GM18868 (cell line): ENCODE data around the gene APOO.

ENCODE experiments used
- ATAC-seq: cut with Tn5 transposase; IDR thresholded peaks from one replicate; pipeline ENCODE4 v1.9.1; 2021; ENCODE audit warnings: mild to moderate bottlenecking, moderate library complexity; ENCODE audit not compliant: unreplicated experiment

Gene APOO

DNA sequence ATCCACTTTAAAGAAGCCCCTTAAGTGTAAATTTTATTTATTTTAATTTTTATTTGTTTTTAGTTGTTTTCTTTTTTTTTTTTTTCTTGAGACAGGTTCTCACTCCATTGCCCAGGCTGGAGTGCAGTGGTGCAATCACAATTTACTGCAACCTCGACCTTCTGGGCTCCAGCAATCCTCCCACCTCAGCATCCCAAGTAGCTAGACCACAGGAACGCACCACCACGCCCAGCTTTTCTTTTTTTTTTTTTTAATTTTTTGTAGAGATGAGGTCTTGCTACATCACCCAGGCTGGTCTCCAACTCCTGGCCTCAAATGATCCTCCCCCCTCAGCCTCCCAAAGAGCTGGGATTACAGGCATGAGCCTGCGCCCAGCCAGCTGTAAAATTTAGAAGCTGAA lies 118.8 kb downstream of the APOO start:
- ATAC-seq = no peak

DNA sequence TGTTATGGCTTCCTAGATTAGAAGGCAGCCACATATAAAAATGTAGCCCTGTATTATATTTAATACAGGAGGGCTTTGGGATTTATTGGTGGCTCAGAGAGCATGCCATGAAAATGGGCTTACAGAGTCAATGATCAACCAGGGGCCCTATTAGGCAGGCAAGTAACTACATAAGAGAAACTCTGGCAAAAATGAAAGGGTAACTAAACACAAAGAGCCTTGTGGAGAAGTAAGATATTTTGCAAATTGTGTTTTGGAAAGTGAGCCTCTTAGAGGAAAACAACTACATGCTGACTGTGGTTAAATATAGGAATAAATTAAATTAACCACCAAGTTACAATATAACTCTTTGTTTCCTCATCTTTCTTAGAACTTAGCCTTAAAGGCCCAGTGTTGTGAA lies 119.2 kb downstream of the APOO start:
- no peak for ATAC-seq

GRCh38 chrX:23787745-23788118 lies 120.0 kb downstream of the APOO start:
- no peak for ATAC-seq

GRCh38 chrX:23786268-23786815 lies 121.4 kb downstream of the APOO start:
- ATAC-seq = no peak

GRCh38 chrX:23785580-23785979 lies 122.2 kb downstream of the APOO start:
- ATAC-seq = no peak

DNA sequence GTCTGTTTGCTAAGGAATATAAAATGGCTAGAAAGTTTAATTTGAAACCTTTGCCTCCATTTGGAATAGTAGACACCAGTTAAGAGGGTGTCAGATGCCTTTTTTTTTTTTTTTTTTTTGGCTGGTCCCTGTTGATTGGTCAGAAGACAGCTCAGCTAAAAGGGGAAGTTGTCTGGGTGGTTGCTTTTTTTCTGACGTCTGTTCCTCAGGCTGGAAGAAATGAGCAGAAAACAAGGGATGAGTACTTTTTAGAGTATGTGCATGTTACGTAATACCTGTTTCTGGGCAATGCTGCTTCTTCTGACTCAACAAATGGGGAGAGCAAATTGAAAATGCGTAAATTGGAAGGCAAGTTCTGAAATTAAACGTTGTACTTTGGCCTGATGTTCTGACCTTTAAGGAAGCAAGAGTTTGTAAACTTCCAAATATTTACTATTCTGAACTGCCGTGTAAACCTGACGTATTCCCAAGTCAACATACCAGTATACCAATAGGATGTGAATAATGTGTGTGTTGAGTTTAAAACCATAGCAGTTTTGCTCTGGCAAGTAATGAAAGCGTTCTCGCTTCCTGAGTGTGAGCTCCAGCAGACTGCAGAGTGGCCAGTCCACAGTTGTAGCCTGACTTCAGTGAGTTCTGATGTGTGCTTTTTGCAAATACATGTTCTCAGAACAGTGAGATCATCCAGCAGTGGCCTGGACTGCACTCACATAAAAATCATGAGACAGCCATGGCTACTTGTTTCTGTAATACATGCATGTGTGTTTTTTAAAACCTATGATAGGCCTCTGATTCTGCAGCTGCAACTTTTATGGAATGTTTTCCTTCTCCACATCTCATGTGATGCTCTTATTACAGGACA lies 123.0 kb downstream of the APOO start:
- no peak for ATAC-seq

- ATAC-seq = no peak
Measured at GRCh38 chrX:23783589-23784469, 123.9 kb downstream of the APOO start.
